OCI-LY7 (cell line): ENCODE results near the gene RALGAPA2. TPM values are rescaled to one million over a fixed set of nuclear protein-coding genes. Genes with fewer than 3 reads are reported as not detected.

Experiments used
- Bru-seq: library from RNA; stranded (reverse); fragments of 400-500 nt; gene quantifications from one replicate; lab custom pipeline; 2021; lab: Mats Ljungman, UMichigan
- BruChase-seq, 2 experiments: library from RNA; stranded (reverse); fragments of 400-500 nt; gene quantifications; one replicate each; lab custom pipeline; 2021; lab: Mats Ljungman, UMichigan
- BruUV-seq: library from RNA; stranded (reverse); fragments of 400-500 nt; replicated peaks from 2 replicates; lab custom pipeline; 2021; lab: Mats Ljungman, UMichigan
- CTCF ChIA-PET: fragments of 300-600 bp; sonication (Branson Sonifier 250); formaldehyde crosslinking; loops from one replicate; lab custom pipeline; 2022; ENCODE audit warnings: antibody characterized with exemption; ENCODE audit not compliant: unreplicated experiment; lab: Charles Lee
- POLR2A ChIA-PET: fragments of 300-600 bp; sonication (Branson Sonifier 250); formaldehyde crosslinking; loops from one replicate; lab custom pipeline; 2022; ENCODE audit warnings: antibody characterized with exemption; lab: Charles Lee
- DNase-seq: peaks from one replicate; pipeline ENCODE4 v3.0.0-alpha.2; 2015; ENCODE audit warnings: low spot score
- H2AFZ ChIP-seq: fragments of 200-600 bp; sonication (generic), shearing (Covaris generic); 2 replicates; pipeline ENCODE4 v1.6.1; 2014; ENCODE audit warnings: mild to moderate bottlenecking, antibody characterized with exemption, low read length, moderate library complexity
- H3K27ac ChIP-seq: fragments of 200-600 bp; sonication (generic); 2 replicates; pipeline ENCODE4 v1.5.1; 2014; ENCODE audit warnings: mixed run types, low read depth, mild to moderate bottlenecking, moderate library complexity, low read length, inconsistent platforms; ENCODE audit not compliant: poor library complexity, severe bottlenecking
- H3K36me3 ChIP-seq: fragments of 200-600 bp; sonication (generic); 2 replicates; pipeline ENCODE4 v1.6.1; 2014; ENCODE audit warnings: mild to moderate bottlenecking, antibody characterized with exemption, low read length, moderate library complexity, mixed read lengths; ENCODE audit not compliant: insufficient read depth
- H3K4me1 ChIP-seq: fragments of 200-600 bp; sonication (generic); 2 replicates; pipeline ENCODE4 v1.5.1; 2014; ENCODE audit warnings: mild to moderate bottlenecking, low read length; ENCODE audit not compliant: insufficient read depth, poor library complexity, severe bottlenecking
- H3K4me2 ChIP-seq: fragments of 200-600 bp; sonication (generic); 2 replicates; pipeline ENCODE4 v1.6.1; 2014; ENCODE audit warnings: mild to moderate bottlenecking, low read length
- H3K4me3 ChIP-seq: fragments of 200-600 bp; sonication (generic); 2 replicates; pipeline ENCODE4 v1.5.1; 2014; ENCODE audit warnings: mild to moderate bottlenecking, low read depth, low read length; ENCODE audit not compliant: poor library complexity, severe bottlenecking
- H3K79me2 ChIP-seq: fragments of 200-600 bp; sonication (generic); 2 replicates; pipeline ENCODE4 v1.6.1; 2016; ENCODE audit warnings: low read depth, mild to moderate bottlenecking, low read length, moderate library complexity, mixed read lengths; ENCODE audit not compliant: insufficient read depth
- H3K9me2 ChIP-seq: fragments of 200-600 bp; sonication (generic); 2 replicates; pipeline ENCODE4 v1.6.1; 2016; ENCODE audit warnings: mild to moderate bottlenecking, low read length, mixed read lengths; ENCODE audit not compliant: insufficient read depth
- H3K9me3 ChIP-seq: fragments of 200-600 bp; sonication (generic); 2 replicates; pipeline ENCODE4 v1.6.1; 2014; ENCODE audit warnings: mild to moderate bottlenecking, mixed run types, low read length, mixed read lengths
- H4K20me1 ChIP-seq: fragments of 200-600 bp; sonication (generic); 2 replicates; pipeline ENCODE4 v1.6.1; 2014; ENCODE audit warnings: mild to moderate bottlenecking, antibody characterized with exemption, low read length, moderate library complexity, mixed read lengths; ENCODE audit not compliant: insufficient read depth
- EZH2phosphoT487 ChIP-seq: fragments of 200-600 bp; sonication (generic); IDR thresholded peaks from 2 replicates; pipeline ENCODE4 v1.6.1; 2018; ENCODE audit warnings: low read depth, borderline replicate concordance, mild to moderate bottlenecking, mixed run types, antibody characterized with exemption, low read length, moderate library complexity, mixed read lengths
- intact Hi-C: fragments of 100-400 bp; cut with micrococcal nuclease; formaldehyde crosslinking; loops from one replicate; pipeline ENCODE4 v1.10.0; 2022; ENCODE audit not compliant: unreplicated experiment
- long read RNA-seq: library from polyadenylated mRNA; stranded (forward); transcript quantifications from one replicate; pipeline ENCODE4 v2.0.0, GENCODE V29; 2022
- total RNA-seq, 2 experiments: library from RNA; depleted of rRNA in 1 of 2; stranded (reverse); fragments of >200 nt in 1 of 2; shearing (Covaris generic) in 1 of 2; gene quantifications; 2 replicates each; pipeline ENCODE4 v1.2.3, GENCODE V29; 2014 to 2022
- TF ChIP-seq, protein P1 (sequence below): fragments of 200-600 bp; sonication (generic); conservative IDR thresholded peaks from 2 replicates; pipeline ENCODE4 v1.5.1; 2014; ENCODE audit warnings: mild to moderate bottlenecking, antibody characterized with exemption, low read length, moderate library complexity, mixed read lengths

Gene RALGAPA2
- total RNA-seq (2014; rRNA removed; shearing (Covaris generic)) (9.1 TPM in 2 replicates), total RNA-seq (2022) (17.8 and 20.2 TPM in 2 replicates), Bru-seq, nascent RNA (percentile 61 among the genes with signal in this experiment), BruChase-seq, experiment 1, labeled RNA remaining after a 6-hour chase (percentile 56 among the genes with signal in this experiment), BruChase-seq, experiment 2, labeled RNA remaining after a 2-hour chase (percentile 56 among the genes with signal in this experiment)
- long read RNA-seq, full-length matches to known transcripts, result 3 of 15 reads
- long read RNA-seq, partial matches to known transcripts, result 5 of 15 reads
- long read RNA-seq, other reads (novel, unspliced or antisense), result 7 of 15 reads

DNA sequence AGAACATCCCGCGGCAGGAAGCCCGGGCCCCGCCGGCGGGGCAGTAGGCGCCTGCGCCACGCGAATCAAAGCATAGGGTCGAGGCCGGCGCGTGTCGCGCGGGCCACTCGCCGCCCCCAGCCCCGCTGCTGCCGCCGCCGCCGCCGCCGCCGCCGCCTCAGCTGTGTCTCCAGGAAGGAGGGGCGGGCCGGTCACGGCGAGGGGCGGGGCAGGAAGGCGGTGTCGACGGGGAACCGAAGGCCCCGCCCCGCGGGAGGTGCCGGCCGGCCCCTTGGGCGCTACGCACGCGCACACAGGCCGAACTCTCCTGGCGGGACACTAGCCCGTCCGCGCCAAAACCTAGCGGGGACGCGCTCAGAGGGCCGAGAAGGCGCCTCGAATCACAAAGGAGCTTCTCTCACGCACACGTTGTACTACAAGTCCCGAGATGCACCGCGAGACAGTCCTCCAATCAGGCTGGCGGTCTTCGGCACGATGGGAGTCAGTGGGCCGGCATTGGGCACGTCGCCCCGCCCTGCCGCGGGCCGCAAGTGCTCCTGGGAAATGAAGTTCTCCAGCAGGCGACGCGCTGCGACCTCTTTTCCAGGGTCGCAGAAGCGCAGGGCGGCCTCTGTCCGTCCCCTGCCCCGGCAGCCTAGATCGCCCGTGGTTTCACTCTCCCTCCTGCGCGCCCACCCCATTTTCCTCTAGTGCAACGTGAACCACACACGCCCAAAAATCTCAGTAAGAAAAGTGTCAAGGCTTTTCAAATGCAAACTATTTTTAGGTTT, at the start of gene RALGAPA2:
Gene RALGAPA2 (minus strand): TSS at position 171 of the 770 bp plus-strand sequence. CDS start 164 bp downstream, at position 7.
- ChIA-PET CTCF (no interaction called here), POLR2A (interaction anchor here (0.6 to 0.9 kb wide), 6 partner anchors 114 to 1151 kb away, joined by 3 to 9 read pairs (median 3); no protein-coding TSS in a partner anchor)
- Histone ChIP-seq H3K9me3 (no peaks in the 10 kb centered on the region), H3K27ac (peak within 1 kb of the TSS; percentile 42), H3K79me2 (peaks cover 9% of the 10 kb centered on the region; the same call in 1 of the 2 replicates), H4K20me1 (no peaks in the 10 kb centered on the region), H3K36me3 (no peaks in the 10 kb centered on the region), H3K4me2 (peak within 1 kb of the TSS; percentile 87), H3K9me2 (no peaks in the 10 kb centered on the region), H3K4me1 (peaks cover 19% of the 10 kb centered on the region), H3K4me3 (peak within 1 kb of the TSS; percentile 98), H2AFZ (peak within 1 kb of the TSS; percentile 99)
- peak; percentile 97 for DNase-seq
- no TSS peak for BruUV-seq
- intact Hi-C loops, result loop anchor here (5.0 kb wide), 1 partner anchor 45 kb away; no protein-coding TSS in a partner anchor
- TF ChIP-seq, protein P1, sequence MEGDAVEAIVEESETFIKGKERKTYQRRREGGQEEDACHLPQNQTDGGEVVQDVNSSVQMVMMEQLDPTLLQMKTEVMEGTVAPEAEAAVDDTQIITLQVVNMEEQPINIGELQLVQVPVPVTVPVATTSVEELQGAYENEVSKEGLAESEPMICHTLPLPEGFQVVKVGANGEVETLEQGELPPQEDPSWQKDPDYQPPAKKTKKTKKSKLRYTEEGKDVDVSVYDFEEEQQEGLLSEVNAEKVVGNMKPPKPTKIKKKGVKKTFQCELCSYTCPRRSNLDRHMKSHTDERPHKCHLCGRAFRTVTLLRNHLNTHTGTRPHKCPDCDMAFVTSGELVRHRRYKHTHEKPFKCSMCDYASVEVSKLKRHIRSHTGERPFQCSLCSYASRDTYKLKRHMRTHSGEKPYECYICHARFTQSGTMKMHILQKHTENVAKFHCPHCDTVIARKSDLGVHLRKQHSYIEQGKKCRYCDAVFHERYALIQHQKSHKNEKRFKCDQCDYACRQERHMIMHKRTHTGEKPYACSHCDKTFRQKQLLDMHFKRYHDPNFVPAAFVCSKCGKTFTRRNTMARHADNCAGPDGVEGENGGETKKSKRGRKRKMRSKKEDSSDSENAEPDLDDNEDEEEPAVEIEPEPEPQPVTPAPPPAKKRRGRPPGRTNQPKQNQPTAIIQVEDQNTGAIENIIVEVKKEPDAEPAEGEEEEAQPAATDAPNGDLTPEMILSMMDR, result no peak

DNA sequence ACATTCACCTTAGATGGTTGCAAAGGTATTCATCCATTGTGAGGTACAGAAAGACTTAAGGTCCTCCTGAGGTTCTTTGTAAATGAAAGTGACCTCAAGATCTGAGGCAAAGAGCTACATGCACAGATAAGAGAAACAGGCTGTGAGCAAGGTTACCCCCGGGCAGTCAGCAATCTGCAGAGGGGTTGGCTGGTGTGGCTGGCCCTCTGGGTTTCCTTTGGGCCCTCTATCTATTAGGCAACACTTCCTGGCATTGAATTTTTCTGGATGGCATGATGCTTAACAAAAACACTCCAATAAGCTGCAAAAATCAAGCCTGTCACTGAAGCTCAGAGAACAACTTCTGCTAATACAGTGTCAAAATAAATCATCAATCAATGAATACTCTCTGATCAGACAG, 48.9 kb upstream of the RALGAPA2 start:
- no peaks in the 10 kb centered on the region for H3K79me2 ChIP-seq
- intact Hi-C loops, result no loop called here
- no peak overlapping the region for H3K4me3 ChIP-seq
- no peaks in the 10 kb centered on the region for H4K20me1 ChIP-seq
- no peaks in the 10 kb centered on the region for H3K9me2 ChIP-seq
- no peaks in the 10 kb centered on the region for H3K36me3 ChIP-seq
- H2AFZ ChIP-seq, result no peak overlapping the region
- no peaks in the 10 kb centered on the region for H3K9me3 ChIP-seq
- H3K4me2 ChIP-seq, result no peak overlapping the region
- no peak overlapping the region for H3K27ac ChIP-seq
- H3K4me1 ChIP-seq, result no peaks in the 10 kb centered on the region
- ChIA-PET POLR2A (interaction anchor here (0.6 to 1.0 kb wide), 2 partner anchors 15 to 208 kb away, joined by 3 read pairs; no protein-coding TSS in a partner anchor), CTCF (no interaction called here)
- TF ChIP-seq, protein P1, result no peak
- TF ChIP-seq EZH2phosphoT487, result no peak
- no peak for DNase-seq
- BruUV-seq, result no TSS peak
